Stromal cell of bone marrow (primary cell): ENCODE data around the gene POU2AF1.
A peak's percentile ranks its signal among the peaks of the same experiment; 100 is the strongest.

Experiments used
- DNase-seq: peaks from one replicate; pipeline ENCODE4 v3.0.0-alpha.2; 2012; ENCODE audit warnings: low read depth

POU2AF1 gene

GRCh38 chr11:111361052-111361801, 17.8 kb downstream of the POU2AF1 start:
- DNase-seq: no peak

DNA sequence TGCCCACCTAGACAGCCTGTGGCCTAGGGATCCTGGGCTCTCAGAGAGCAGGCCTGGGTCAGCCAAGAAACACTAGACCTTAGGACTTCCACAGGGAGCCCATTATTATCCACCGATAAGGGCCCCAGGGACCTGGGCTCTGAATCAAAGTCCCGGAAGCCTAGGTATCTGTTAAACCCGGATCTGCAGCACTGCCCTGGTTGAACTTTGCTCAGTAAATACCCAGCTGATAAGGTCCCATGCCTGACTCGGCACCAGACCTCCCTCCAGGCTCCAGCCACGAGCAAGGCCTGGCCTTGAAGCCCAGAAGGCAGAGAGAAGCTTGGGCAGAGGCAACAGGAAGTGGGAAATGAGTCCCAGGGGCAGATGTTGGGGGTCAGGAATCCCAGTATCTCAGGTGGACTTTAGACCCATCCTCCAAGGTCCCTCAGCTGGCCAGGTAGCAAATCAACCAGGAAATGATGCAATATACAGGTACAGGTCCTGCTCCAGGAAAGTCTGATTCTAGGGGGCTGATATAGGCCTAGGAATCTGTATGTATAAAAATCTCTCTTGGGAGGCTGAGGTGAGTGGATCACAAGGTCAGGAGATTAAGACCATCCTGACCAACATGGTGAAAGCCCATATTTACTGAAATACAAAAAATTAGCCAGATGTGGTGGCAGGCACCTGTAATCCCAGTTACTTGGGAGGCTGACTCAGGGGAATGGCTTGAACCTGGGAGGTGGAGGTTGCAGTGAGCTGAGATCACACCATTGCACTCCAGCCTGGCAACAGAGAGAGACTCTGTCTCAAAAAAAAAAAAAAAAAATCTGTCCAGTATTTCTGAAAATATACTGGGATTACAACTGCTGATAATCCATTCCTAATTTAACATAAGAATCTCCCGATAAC, 18.7 kb downstream of the POU2AF1 start:
- DNase-seq: no peak

DNA sequence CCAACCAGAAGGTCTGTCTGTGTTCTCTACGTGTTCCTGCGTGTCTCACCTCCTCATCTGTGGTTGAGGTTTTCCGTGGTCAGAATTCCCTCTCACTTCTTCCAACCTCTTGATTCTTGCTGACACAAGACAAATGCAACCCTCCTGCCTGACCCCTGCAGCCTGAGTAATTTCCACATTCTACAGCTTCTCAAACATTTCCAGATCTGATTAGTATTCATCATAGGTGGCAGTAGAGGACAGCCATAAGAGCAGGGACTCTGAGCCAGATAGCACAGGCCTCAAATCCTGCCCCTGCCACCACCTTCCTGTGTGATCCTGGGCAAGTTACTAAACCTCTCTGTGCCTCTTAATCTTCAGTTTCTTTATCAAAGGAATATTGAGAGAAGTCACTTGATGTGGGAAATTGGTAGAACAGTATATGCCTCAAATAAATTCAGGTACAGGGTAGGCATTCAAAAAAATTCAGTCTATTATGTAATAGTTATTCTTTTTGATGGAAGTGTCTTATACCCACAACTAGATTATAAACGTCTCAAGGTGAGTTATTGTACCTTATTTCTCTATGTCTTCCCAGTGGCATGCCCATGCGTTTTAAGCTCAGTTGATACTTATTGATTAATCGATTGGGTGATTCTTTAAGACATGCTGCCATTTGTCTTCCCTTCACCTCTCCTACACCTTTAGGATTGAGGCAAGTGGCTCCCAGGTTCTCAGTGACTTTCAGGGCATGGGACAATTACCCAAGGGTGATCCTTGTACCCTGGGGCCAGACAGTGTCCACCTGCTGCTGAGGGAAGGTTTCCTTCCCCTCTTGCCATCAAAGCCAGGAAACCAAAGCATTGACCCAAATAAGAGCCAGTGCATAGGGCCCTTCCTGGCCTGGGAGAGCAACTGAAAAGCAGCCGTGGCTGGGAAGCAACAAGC, 19.6 kb downstream of the POU2AF1 start:
- no peak for DNase-seq

- DNase-seq: no peak
Measured at GRCh38 chr11:111358038-111359001, 20.8 kb downstream of the POU2AF1 start.

DNA sequence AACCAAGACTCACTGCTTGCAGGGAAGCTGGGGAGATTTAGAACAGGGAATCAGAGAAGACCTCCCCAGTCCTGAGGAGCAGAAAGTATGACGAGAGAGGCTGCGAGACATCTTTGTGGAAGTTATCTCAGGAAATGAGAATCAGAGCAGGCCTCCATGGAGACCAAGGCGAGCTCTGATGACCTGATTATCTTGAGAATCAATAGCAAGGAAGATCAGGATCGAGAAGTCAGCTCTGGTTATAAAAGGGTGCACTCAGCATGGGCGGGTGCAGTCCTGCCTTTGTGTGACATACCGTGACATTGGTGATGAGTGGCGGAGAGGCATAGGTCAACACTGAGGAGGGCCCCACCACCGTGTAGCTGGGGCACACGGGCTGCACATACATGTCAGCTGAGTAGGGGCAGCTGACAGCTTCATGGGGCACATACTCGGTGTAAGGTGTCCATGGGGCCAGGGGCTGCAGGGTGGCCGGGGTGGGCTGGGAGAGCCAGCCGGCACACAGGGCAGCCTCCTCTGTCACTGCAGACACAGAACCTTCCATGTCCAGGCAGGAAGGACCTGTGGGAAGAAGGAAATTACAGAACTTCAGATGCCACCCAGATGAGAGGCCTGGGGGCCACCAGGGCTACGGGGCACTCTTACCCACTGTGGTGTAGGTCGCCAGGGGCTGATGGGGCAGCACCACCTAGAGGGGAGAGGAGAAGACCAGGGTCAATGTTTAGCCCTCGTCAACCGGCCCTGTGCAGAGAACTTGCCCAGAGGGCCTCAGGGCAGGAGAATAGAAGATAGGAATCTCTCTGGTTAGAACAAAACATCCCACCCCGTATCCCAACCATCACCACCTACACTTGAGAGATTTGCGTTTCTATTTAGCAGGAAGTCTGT, 21.7 kb downstream of the POU2AF1 start:
- DNase-seq: no peak

- no peak for DNase-seq
Measured at GRCh38 chr11:111356660-111357048, 22.4 kb downstream of the POU2AF1 start.

DNA sequence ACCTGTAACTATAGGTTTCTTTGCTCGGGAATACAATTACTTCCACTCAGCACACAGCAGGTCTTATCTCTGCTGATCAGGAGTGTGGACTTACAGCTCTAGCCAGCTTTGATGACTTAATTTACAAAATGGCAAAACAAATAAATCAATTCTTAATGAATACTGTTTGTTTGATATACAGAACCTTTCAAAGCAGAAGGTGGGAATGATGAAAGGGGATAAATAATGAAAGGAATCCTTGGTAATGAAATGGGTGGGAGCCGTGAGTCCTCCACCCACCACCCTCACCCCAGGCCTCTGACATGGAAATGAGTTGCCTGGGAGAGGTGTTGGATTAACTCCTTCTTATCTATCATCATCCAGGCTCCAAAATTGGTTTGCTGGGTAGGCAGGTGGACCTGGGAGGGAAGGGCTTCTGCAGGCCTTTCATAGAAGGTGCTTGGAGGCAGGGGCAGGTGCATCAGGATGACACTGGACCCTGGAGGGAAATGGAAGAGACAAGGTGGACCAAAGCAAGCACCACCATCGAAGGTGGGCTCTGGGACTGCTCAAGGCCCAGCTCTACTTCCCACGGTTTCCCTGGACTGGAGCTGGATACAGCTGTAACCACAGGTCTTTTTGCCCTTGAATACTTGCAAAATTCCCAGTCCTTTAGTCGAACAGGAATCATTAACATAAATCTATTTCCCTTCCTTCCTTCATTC, 23.0 kb downstream of the POU2AF1 start:
- no peak for DNase-seq

DNA sequence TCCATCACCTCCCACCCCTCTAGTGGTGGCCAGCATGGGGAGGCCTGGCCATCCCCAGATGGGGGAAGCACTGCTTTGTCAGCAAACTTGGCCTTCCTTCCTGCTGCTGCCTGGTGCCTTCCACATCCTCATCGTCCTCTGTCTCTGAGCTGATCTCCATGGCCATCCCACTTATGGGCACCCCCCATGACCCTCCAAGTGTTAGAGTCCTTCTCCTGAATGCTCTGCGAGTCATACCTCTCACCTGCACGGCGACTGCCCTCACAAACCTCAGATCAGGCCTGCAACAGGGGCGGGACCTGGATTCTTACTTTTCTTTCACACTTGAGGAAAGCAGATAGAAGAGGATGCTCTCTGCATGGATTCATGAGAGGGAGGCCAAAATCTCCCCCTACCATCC, 24.0 kb downstream of the POU2AF1 start:
- no peak for DNase-seq

DNA sequence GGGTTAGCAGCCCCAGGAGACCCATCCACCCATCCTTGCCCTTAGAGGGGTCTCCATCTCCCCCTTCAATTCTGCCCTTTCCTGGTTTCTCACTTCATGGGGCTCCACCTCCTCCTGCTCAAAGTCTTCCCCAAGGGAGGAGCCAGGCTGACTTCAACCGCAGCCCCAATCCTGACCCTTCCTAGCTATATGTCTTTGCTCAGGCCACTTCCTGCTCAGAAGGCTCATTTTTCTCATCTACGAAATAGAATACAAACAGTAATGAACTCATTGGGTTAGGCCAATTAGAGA, 24.5 kb downstream of the POU2AF1 start:
- DNase-seq: no peak

DNA sequence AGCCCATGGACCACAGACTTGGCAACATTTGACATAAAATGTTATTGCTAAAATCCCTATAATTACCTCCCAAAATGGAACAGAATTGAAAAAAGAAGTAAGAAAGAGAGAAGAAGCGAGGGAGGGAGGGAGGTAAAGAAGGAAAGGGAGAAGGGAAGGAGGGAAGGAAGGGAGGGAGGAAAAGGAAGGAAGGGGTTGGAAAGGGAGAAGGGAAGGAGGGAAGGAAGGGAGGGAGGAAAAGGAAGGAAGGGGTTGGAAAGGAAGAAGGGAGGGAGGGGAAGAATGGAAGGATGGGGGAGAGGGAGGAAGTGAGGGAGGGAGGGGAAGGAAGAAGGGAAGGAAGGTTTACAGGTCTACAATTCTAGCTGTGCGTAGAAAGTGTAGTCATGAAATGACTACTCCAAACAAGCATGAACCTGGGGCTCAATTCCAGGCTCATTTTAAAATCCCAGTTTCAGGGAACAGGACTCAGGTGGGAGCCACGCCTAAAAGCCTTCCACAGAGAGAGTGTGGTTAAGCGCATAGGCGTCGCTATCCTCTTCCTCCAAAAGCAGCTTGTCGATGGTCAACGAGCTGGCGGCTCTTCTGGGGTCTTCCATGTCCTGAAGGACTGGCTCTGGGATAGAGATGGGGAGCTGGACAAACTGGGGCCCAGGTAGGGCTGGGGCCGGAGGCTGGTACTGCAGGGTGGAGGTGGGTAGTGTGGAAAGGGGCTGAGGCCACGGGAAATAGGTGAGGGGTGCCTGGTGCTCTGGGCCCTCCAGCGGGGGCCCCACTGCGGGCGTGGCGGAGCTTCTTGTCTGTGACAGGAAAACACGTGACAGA, 25.1 kb downstream of the POU2AF1 start:
- DNase-seq: no peak

- no peak for DNase-seq
Measured at GRCh38 chr11:111352935-111353710, 26.0 kb downstream of the POU2AF1 start.

DNA sequence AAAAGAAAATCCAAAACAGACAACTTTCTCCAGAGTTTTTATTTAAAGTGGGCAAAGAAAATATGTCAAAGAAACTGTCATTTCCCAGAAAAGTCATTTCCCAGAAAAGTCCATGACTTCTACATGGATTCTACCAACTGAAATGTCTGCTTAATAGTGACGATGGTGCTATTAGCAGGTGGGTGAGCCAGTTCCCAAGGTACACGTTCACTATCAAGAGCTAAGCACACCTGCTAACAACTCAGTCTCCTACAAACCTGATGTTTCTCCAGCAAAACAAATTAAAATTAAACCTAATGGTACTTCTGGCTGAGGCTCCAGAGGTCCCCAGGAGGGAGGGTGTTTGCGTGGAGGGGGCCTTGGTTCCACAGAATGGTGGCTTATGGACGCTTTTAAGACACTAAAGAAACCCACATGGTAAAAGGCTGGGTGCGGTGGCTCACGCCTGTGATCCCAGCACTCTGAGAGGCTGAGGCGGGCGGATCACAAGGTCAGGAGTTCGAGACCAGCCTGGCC, 26.8 kb downstream of the POU2AF1 start:
- DNase-seq: no peak

DNA sequence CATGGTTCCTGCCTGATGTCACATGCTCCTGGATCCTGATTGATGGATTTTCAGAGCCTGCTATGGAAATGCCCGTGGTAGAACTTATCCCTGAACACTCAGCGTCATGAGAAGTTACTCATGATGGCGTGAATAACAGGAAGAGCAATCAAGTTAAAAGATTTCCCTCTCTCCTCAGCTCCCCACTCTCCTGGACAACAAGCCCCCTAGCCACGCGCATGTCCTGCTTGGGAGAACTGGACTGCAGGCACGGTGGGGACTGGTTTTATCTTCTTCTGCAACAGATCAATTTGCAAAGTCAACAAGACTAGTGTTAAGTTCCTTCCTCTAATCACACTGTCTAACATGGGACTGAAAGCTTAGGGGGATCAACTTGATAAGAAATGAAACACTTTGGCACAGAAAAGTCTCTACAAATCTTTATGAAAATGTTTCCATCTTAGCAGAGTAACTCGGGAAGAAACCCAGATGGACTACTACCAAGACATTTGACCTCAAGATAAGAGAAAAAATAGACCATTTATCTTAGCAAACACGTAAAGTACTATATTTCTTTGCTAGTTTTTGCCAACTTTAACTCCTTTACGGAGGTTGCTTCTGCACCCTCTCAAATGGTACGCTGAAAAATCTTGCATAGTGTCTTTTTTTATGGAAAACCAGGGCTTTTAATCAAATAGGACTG, 27.6 kb downstream of the POU2AF1 start:
- no peak for DNase-seq

DNA sequence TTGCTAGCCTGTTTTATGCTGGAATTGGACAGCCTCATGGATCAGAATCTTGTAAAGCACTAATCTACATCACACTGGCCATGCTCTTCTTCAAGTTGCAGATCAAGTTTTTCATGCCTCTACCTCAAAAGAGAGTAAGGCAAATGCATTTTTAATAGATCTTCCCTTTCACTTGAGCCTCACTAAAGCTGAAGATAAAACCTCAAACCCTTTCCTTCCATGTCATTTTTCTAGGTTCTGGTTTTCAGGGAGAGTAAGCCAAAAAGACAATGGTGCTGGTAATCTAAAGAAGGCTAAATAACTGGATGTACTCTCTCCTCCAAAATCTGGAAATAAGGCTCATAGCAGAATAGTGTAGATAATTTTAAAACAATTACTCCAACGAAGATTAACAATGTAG, 28.3 kb downstream of the POU2AF1 start:
- no peak for DNase-seq

- no peak for DNase-seq
Measured at GRCh38 chr11:111349191-111349695, 29.8 kb downstream of the POU2AF1 start.

- DNase-seq: no peak
Measured at GRCh38 chr11:111348147-111348546, 30.9 kb downstream of the POU2AF1 start.

- DNase-seq: peak; percentile 48
Measured at GRCh38 chr11:111347723-111348115, 31.4 kb downstream of the POU2AF1 start.
